PFSK-1 (cell line): Measurements from ENCODE around the gene ANKHD1.

ENCODE experiments used
- POLR2AphosphoS5 ChIP-seq: IDR thresholded peaks from 2 replicates; pipeline ENCODE4 v1.6.1; 2012; ENCODE audit warnings: low read depth, mild to moderate bottlenecking, control low read depth, low read length, moderate library complexity
- SIN3A ChIP-seq: IDR thresholded peaks from 2 replicates; pipeline ENCODE4 v1.6.1; 2012; ENCODE audit warnings: mild to moderate bottlenecking, low read length, moderate library complexity, borderline replicate concordance; ENCODE audit not compliant: insufficient read depth
- TAF1 ChIP-seq: IDR thresholded peaks from 2 replicates; pipeline ENCODE4 v1.6.1; 2012; ENCODE audit warnings: low read length, control low read depth, borderline replicate concordance; ENCODE audit not compliant: insufficient read depth
- TF ChIP-seq, protein P1 (sequence below), 2 experiments: IDR thresholded peaks; 2 replicates each; pipeline versions ENCODE4 v1.6.1 to v1.8.0; 2011 to 2012; ENCODE audit warnings: low read depth in 2 of 2, low read length in 2 of 2, control low read depth in 1 of 2, inconsistent platforms in 1 of 2, mild to moderate bottlenecking in 1 of 2, moderate library complexity in 1 of 2; ENCODE audit not compliant: insufficient read depth in 1 of 2

DNA sequence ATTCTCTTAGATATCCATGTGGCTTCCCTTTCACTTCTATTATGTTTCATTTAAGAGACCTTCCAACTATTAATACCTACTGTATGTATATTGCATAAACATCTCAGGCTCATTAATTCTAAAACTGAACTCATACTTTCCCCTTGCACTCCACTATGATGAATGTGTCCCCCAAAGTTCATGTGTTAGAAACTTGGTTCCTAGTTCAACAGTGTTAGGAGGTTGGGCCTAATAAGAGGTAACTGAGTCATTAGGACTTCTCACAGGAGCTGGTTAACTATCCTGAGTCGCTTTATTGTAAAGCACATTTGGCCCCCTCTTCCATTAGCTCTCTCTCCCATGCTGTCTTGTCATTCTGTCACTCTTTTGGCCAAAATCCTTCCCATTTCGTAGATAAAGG, 22.0 kb downstream of the ANKHD1 start:
- TF ChIP-seq TAF1 (no peak), SIN3A (no peak), POLR2AphosphoS5 (no peak)
- TF ChIP-seq, protein P1, sequence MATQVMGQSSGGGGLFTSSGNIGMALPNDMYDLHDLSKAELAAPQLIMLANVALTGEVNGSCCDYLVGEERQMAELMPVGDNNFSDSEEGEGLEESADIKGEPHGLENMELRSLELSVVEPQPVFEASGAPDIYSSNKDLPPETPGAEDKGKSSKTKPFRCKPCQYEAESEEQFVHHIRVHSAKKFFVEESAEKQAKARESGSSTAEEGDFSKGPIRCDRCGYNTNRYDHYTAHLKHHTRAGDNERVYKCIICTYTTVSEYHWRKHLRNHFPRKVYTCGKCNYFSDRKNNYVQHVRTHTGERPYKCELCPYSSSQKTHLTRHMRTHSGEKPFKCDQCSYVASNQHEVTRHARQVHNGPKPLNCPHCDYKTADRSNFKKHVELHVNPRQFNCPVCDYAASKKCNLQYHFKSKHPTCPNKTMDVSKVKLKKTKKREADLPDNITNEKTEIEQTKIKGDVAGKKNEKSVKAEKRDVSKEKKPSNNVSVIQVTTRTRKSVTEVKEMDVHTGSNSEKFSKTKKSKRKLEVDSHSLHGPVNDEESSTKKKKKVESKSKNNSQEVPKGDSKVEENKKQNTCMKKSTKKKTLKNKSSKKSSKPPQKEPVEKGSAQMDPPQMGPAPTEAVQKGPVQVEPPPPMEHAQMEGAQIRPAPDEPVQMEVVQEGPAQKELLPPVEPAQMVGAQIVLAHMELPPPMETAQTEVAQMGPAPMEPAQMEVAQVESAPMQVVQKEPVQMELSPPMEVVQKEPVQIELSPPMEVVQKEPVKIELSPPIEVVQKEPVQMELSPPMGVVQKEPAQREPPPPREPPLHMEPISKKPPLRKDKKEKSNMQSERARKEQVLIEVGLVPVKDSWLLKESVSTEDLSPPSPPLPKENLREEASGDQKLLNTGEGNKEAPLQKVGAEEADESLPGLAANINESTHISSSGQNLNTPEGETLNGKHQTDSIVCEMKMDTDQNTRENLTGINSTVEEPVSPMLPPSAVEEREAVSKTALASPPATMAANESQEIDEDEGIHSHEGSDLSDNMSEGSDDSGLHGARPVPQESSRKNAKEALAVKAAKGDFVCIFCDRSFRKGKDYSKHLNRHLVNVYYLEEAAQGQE (IDR thresholded peaks at IDR 0.05; ENCODE audit: insufficient read depth in 1 of 2, low read depth in 2 of 2, low read length in 2 of 2): no peak
